Liver (tissue), 3 donors: Measurements from ENCODE around the gene SGF29.

Experiments
- CTCF ChIP-seq: fragments of 150-350 bp; IDR thresholded peaks from 2 replicates; pipeline ENCODE4 v1.5.1; 2017; ENCODE audit warnings: improper control_type of control experiment, low read depth, low read length; ENCODE audit not compliant: missing input control
- JUND ChIP-seq, 2 donors: IDR thresholded peaks; 2 replicates each; pipeline ENCODE4 v1.6.1; 2016; ENCODE audit warnings: antibody characterized with exemption in 2 of 2
- REST ChIP-seq: IDR thresholded peaks from 2 replicates; pipeline ENCODE4 v1.6.1; 2016; ENCODE audit warnings: antibody characterized with exemption, mild to moderate bottlenecking
- donor health status: healthy.
- donor health status: healthy.

GRCh38 chr16:28513484-28514181 lies 40.1 kb upstream of the SGF29 start:
- TF ChIP-seq CTCF (no peak), JUND (IDR thresholded peaks at IDR 0.05) (no peak), REST (no peak)
